Measurements from ENCODE around the gene KRTAP2-2. TPM values are rescaled to one million over a fixed set of nuclear protein-coding genes. Genes with fewer than 3 reads are reported as not detected.

The KRTAP2-2 gene
- total and polyA plus RNA-seq, 2 of the 4 experiments (the other 2 are of a cell fraction), result 0.17 TPM; not detected in 1

DNA sequence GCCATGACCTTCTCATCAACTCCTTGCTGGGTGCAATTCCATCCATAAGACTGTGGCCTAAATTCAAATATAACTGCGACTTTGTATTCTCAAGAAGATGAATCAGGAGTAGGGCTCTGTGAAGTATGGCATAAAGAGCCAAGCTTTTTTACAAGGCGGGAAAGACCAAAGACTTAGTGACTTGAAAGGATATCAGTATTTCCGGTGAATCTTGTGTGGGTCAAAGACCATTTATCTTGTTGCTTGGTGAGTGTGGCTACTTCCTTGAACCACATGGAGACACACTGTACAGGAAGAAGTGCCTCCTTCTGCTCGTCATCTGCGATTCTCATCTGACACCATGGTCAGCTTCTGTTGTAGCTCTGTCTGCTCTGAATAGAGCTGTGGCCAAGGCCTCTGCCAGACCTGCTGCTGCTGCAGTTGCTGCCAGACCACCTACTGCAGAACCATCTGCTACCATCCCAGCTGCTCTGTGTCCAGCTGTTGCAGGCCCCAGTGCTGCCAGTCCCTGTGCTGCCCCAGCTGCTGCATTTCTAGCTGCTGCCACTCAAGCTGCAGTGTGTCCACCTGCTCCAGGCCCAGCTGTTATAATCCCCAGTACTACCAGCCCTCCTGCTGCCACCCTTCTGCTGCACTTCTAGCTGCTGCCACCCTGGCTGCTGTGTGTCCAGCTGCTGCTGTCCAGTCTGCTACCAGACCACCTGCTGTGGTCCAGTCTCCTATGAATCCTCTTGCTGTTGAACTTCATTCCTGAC is 16.8 kb upstream of the KRTAP2-2 start:
- H3K4me1 ChIP-seq (ENCODE audit: control insufficient read depth, insufficient read depth, low read length), result no peaks in the 10 kb centered on the region; the same call in 1 of the 2 replicates
- H3K9me1 ChIP-seq (ENCODE audit: insufficient read depth, low read length), result peaks cover 4% of the 10 kb centered on the region; the same call in 1 of the 2 replicates
- no peak for DNase-seq
- H3K23ac ChIP-seq (ENCODE audit: low read depth, low read length), result no peak overlapping the region
- WGBS, 2 experiments (ENCODE audit: extremely low coverage in 2 of 2, insufficient read length in 1 of 2), result no CpG with 5 or more reads among the region's 5 CpGs
- H3K27me3 ChIP-seq (ENCODE audit: control insufficient read depth, insufficient read depth, low read length), result no peaks in the 10 kb centered on the region
- BruUV-seq (replicated peaks), result no TSS peak
- no peaks in the 10 kb centered on the region for H3K9me3 ChIP-seq (ENCODE audit: control insufficient read depth, insufficient read depth, low read length)
- H3K79me1 ChIP-seq (ENCODE audit: low read depth in 1 of 2, low read length in 2 of 2), result no peaks in the 10 kb centered on the region
- peak overlapping the region; percentile 22; the same call in 1 of the 2 replicates for H3K14ac ChIP-seq (replicated peaks; ENCODE audit: low read depth, low read length)
- in situ Hi-C loops (cut with MboI; ENCODE audit: low sequenced_read_pairs) (no loop called here), intact Hi-C loops (cut with micrococcal nuclease) (no loop called here), dilution Hi-C loops (cut with HindIII; ENCODE audit: low sequenced_read_pairs, unreplicated experiment) (no loop called here)
- H3K4me3 ChIP-seq (ENCODE audit: insufficient read depth, low read depth, low read length), result no peak overlapping the region
- no peak overlapping the region for H3K4me2 ChIP-seq (ENCODE audit: low read depth, low read length)
- no peaks in the 10 kb centered on the region for H3K36me3 ChIP-seq (ENCODE audit: control insufficient read depth, insufficient read depth, low read length)
- no peak overlapping the region for H3K9ac ChIP-seq (ENCODE audit: low read depth, low read length)
- no peak overlapping the region for H4K5ac ChIP-seq (ENCODE audit: low read depth, low read length)
- no peak overlapping the region for H3K56ac ChIP-seq (ENCODE audit: extremely low read depth, insufficient read depth, low read length)
- H3K27ac ChIP-seq (ENCODE audit: insufficient read depth, low read length), result no peak overlapping the region
- H3K18ac ChIP-seq (ENCODE audit: low read depth, low read length), result no peak overlapping the region
- no peak for ATAC-seq (ENCODE audit: low read depth)
- H4K20me1 ChIP-seq (ENCODE audit: insufficient read depth, low read length), result no peaks in the 10 kb centered on the region
- H2AFZ ChIP-seq (replicated peaks; ENCODE audit: low read length, poor library complexity), result peak overlapping the region; percentile 46
- H2BK15ac ChIP-seq (ENCODE audit: low read depth, low read length), result peak overlapping the region; percentile 60; the same call in 1 of the 3 replicates
- peak overlapping the region; percentile 6 for H2BK5ac ChIP-seq (ENCODE audit: low read depth, low read length, poor library complexity, severe bottlenecking)
- POLR2A ChIA-PET (ENCODE audit: unreplicated experiment), result no interaction called here
- H2AK9ac ChIP-seq (replicated peaks; ENCODE audit: low read depth, low read length, poor library complexity), result no peak overlapping the region
- peak overlapping the region; percentile 57 for H4K91ac ChIP-seq (ENCODE audit: insufficient read depth, low read depth, low read length)
- H3K4ac ChIP-seq (ENCODE audit: low read depth, low read length), result peak overlapping the region; percentile 41
- TF ChIP-seq FOS (IDR thresholded peaks at IDR 0.05; ENCODE audit: low read depth, low read length) (no peak), BHLHE40 (IDR thresholded peaks at IDR 0.05; ENCODE audit: low read depth, low read length) (no peak), POLR2A (IDR thresholded peaks at IDR 0.05; ENCODE audit: low read depth, low read length) (no peak), CHD1 (IDR thresholded peaks at IDR 0.05; ENCODE audit: low read depth, low read length) (no peak), SMC3 (IDR thresholded peaks at IDR 0.05; ENCODE audit: low read depth, low read length) (no peak), MAFK (IDR thresholded peaks at IDR 0.05; ENCODE audit: low read depth, low read length) (no peak)
- TF ChIP-seq, protein P1, sequence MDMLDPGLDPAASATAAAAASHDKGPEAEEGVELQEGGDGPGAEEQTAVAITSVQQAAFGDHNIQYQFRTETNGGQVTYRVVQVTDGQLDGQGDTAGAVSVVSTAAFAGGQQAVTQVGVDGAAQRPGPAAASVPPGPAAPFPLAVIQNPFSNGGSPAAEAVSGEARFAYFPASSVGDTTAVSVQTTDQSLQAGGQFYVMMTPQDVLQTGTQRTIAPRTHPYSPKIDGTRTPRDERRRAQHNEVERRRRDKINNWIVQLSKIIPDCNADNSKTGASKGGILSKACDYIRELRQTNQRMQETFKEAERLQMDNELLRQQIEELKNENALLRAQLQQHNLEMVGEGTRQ (IDR thresholded peaks at IDR 0.05; ENCODE audit: low read depth, low read length), result no peak
- H2BK120ac ChIP-seq (ENCODE audit: low read depth, low read length), result peak overlapping the region; percentile 56
- H2AK5ac ChIP-seq (ENCODE audit: low read depth, low read length), result peak overlapping the region; percentile 66
- peak overlapping the region; percentile 42 for H2BK20ac ChIP-seq (ENCODE audit: low read depth, low read length)
- CTCF ChIA-PET, result no interaction called here
- H4K8ac ChIP-seq (ENCODE audit: low read depth in 2 of 2, low read length in 2 of 2), result no peak overlapping the region

All from IMR-90 (cell line).